MCF 10A (cell line): Measurements from ENCODE around the gene PKN1. TPM values are rescaled to one million over a fixed set of nuclear protein-coding genes. Genes with fewer than 3 reads are reported as not detected.
A peak's percentile ranks its signal among the peaks of the same experiment; 100 is the strongest.

ENCODE experiments used
- BruUV-seq: library from RNA; stranded (reverse); fragments of 400-500 nt; replicated peaks from 2 replicates; lab custom pipeline; 2021; lab: Mats Ljungman, UMichigan
- CTCF ChIA-PET: fragments of 300-600 bp; sonication (Branson Sonifier 250); formaldehyde crosslinking; extraction: SDS; loops from one replicate; lab custom pipeline; 2021; ENCODE audit warnings: antibody characterized with exemption, inconsistent platforms; lab: Yijun Ruan, JAX
- POLR2A ChIA-PET: fragments of 300-600, 350-650 bp; sonication (Branson Sonifier 250); formaldehyde crosslinking; extraction: SDS; loops from one replicate; lab custom pipeline; 2020; ENCODE audit warnings: antibody characterized with exemption, inconsistent platforms; lab: Yijun Ruan, JAX
- DNase-seq: peaks from one replicate; pipeline ENCODE4 v3.0.0-alpha.2; 2018; ENCODE audit not compliant: unreplicated experiment
- H3K27ac Mint-ChIP-seq: one replicate; pipeline ENCODE4 v1.8.0; 2022; ENCODE audit warnings: mild to moderate bottlenecking, low read depth, mixed read lengths; ENCODE audit not compliant: unreplicated experiment
- H3K27me3 Mint-ChIP-seq: one replicate; pipeline ENCODE4 v1.8.0; 2022; ENCODE audit warnings: mixed read lengths; ENCODE audit not compliant: insufficient read depth, unreplicated experiment
- H3K36me3 Mint-ChIP-seq: one replicate; pipeline ENCODE4 v1.8.0; 2022; ENCODE audit warnings: mild to moderate bottlenecking, moderate library complexity, mixed read lengths; ENCODE audit not compliant: insufficient read depth, unreplicated experiment
- H3K4me1 Mint-ChIP-seq: one replicate; pipeline ENCODE4 v1.8.0; 2022; ENCODE audit warnings: mixed read lengths; ENCODE audit not compliant: insufficient read depth, unreplicated experiment
- H3K4me3 Mint-ChIP-seq: one replicate; pipeline ENCODE4 v1.8.0; 2022; ENCODE audit warnings: mild to moderate bottlenecking, moderate library complexity, mixed read lengths; ENCODE audit not compliant: unreplicated experiment
- H3K9me3 Mint-ChIP-seq: one replicate; pipeline ENCODE4 v1.8.0; 2022; ENCODE audit warnings: mixed read lengths; ENCODE audit not compliant: unreplicated experiment
- CTCF ChIP-seq: fragments of 200-600 bp; IDR thresholded peaks from one replicate; pipeline ENCODE4 v1.8.0; 2022; ENCODE audit warnings: antibody characterized with exemption, mild to moderate bottlenecking; ENCODE audit not compliant: unreplicated experiment
- intact Hi-C: fragments of 100-400 bp; cut with micrococcal nuclease; formaldehyde crosslinking; loops from 2 replicates; pipeline ENCODE4 v1.14.1; 2022
- total RNA-seq: library from RNA; stranded (reverse); gene quantifications from 2 replicates; pipeline ENCODE4 v1.2.3, GENCODE V29; 2022

The PKN1 gene
- total RNA-seq, 1 experiment from 2014 or later = 94.8 TPM

- no peak overlapping the region for H3K27ac Mint-ChIP-seq
- intact Hi-C loops = loop anchor here (5.0 kb wide), 1 partner anchor 342 kb away; the partner anchor contains the start of gene ASF1B
- CTCF ChIA-PET = interaction anchor here (0.5 to 7.2 kb wide), 16 partner anchors 7 to 595 kb away, joined by 3 to 50 read pairs (median 3); partner anchors contain the start of gene ASF1B
Observed at GRCh38 chr19:14479309-14479974, 46.3 kb downstream of the PKN1 start.

GRCh38 chr19:14479975-14480699 is 47.0 kb downstream of the PKN1 start:
- H3K27ac Mint-ChIP-seq = no peak overlapping the region
- no peaks in the 10 kb centered on the region for H3K9me3 Mint-ChIP-seq
- DNase-seq = no peak
- no TSS peak for BruUV-seq
- H3K36me3 Mint-ChIP-seq = peaks cover 59% of the 10 kb centered on the region
- intact Hi-C loops = loop anchor here (5.0 kb wide), 1 partner anchor 343 kb away; the partner anchor contains the start of gene ASF1B
- TF ChIP-seq CTCF = peak; percentile 78
- H3K27me3 Mint-ChIP-seq = no peaks in the 10 kb centered on the region
- peaks cover 14% of the 10 kb centered on the region for H3K4me1 Mint-ChIP-seq
- H3K4me3 Mint-ChIP-seq = no peak overlapping the region
- ChIA-PET CTCF (interaction anchor here (0.5 to 7.2 kb wide), 20 partner anchors 8 to 596 kb away, joined by 3 to 50 read pairs (median 4); partner anchors contain the start of gene ASF1B), POLR2A (interaction anchor here (0.6 to 0.7 kb wide), 3 partner anchors 14 to 63 kb away, joined by 3 read pairs; no protein-coding TSS in a partner anchor)

More at GRCh38 chr19:14479309-14479974, 46.3 kb downstream of the PKN1 start:
- Mint-ChIP-seq H3K27me3 (no peaks in the 10 kb centered on the region), H3K4me1 (peaks cover 14% of the 10 kb centered on the region), H3K36me3 (peaks cover 56% of the 10 kb centered on the region), H3K4me3 (no peak overlapping the region), H3K9me3 (no peaks in the 10 kb centered on the region)
- no TSS peak for BruUV-seq
- no peak for DNase-seq
- POLR2A ChIA-PET = interaction anchor here (0.6 to 0.8 kb wide), 3 partner anchors 14 to 62 kb away, joined by 3 read pairs; no protein-coding TSS in a partner anchor
- no peak for TF ChIP-seq CTCF

- peaks cover 61% of the 10 kb centered on the region for H3K36me3 Mint-ChIP-seq
- intact Hi-C loops = no loop called here
- no peak for TF ChIP-seq CTCF
- H3K4me1 Mint-ChIP-seq = peaks cover 14% of the 10 kb centered on the region
- POLR2A ChIA-PET = interaction anchor here (0.7 to 1.1 kb wide), 2 partner anchors 15 to 16 kb away, joined by 3 read pairs; no protein-coding TSS in a partner anchor
- DNase-seq = no peak
- no peak overlapping the region for H3K27ac Mint-ChIP-seq
- H3K27me3 Mint-ChIP-seq = no peaks in the 10 kb centered on the region
- BruUV-seq = no TSS peak
- no peak overlapping the region for H3K4me3 Mint-ChIP-seq
- H3K9me3 Mint-ChIP-seq = no peaks in the 10 kb centered on the region
- CTCF ChIA-PET = interaction anchor here (0.5 to 7.2 kb wide), 13 partner anchors 9 to 349 kb away, joined by 3 to 50 read pairs (median 4); partner anchors contain the start of gene ASF1B
Observed at GRCh38 chr19:14480700-14481079, 47.6 kb downstream of the PKN1 start.
